Measurements from ENCODE around the gene TRIM25.

Gene TRIM25

GRCh38 chr17:56896217-56896967 lies 17.5 kb downstream of the TRIM25 start:
- no peak for DNase-seq (ENCODE audit: low read depth, low spot score)

- no peak for DNase-seq (ENCODE audit: low read depth, low spot score)
Observed at GRCh38 chr17:56894859-56895455, 18.9 kb downstream of the TRIM25 start.

DNA sequence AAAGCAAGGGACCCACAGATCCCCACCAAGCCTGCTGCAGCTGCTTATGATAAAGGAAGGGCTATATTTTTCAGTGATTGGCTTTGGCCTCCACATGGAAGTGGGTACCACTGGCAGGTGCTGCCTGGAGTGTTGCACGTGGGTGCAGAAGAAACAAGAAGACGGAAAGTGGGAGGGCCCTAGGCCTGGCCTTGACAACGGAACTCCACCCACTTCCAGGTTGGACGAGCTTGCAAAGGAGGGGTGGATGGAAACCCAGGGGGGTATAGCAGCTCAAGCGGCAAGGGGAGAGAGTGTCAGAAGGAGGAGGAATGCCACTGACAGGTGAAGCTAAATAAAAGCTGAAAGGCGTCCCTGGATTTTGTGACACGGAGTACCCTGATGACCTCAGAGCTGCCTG lies 20.3 kb downstream of the TRIM25 start:
- no peak for DNase-seq (ENCODE audit: low read depth, low spot score)

GRCh38 chr17:56892333-56892732 lies 21.5 kb downstream of the TRIM25 start:
- DNase-seq (ENCODE audit: low read depth, low spot score) = no peak

DNA sequence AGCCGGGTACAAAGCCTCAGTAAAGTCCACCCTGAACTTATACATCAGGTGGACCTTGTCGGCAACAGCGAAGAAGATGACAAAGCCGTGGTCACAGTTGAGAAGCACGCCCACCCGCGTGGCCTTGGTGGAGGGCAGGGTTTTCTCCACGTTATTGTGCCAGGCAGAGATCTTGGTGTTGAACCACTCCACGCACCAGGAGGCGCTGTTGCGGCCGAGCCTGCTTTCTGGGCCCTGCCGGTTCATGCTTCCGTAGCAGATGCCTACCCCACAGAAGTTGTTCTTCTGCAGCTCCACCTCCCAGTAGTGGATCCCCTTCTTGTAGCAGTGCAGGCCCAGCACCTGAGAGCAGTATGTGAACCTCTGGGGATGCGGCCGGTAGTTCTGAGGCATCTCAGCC lies 22.1 kb downstream of the TRIM25 start:
- DNase-seq (ENCODE audit: low read depth, low spot score) = no peak

GRCh38 chr17:56890906-56891674 lies 22.8 kb downstream of the TRIM25 start:
- DNase-seq (ENCODE audit: low read depth, low spot score) = no peak

DNA sequence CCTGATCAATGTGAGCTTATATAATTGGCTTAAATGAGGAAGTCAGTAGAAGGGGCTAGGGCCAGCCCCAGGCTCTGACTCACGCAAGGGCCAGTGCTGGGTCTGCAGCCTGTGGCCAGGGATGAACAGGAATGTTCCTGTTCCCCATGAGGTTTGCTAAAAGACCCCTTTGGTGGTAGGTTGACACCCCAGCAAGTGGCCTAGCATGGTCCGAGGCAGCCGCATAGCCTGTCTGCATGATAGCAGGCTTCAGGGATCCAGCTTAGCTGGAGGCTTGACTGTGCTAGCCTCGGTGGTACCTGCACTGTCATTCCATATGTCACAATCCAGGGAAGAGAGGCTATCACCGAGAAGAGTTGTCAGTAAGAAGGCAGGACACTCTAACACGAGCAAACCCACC lies 23.5 kb downstream of the TRIM25 start:
- no peak for DNase-seq (ENCODE audit: low read depth, low spot score)

DNA sequence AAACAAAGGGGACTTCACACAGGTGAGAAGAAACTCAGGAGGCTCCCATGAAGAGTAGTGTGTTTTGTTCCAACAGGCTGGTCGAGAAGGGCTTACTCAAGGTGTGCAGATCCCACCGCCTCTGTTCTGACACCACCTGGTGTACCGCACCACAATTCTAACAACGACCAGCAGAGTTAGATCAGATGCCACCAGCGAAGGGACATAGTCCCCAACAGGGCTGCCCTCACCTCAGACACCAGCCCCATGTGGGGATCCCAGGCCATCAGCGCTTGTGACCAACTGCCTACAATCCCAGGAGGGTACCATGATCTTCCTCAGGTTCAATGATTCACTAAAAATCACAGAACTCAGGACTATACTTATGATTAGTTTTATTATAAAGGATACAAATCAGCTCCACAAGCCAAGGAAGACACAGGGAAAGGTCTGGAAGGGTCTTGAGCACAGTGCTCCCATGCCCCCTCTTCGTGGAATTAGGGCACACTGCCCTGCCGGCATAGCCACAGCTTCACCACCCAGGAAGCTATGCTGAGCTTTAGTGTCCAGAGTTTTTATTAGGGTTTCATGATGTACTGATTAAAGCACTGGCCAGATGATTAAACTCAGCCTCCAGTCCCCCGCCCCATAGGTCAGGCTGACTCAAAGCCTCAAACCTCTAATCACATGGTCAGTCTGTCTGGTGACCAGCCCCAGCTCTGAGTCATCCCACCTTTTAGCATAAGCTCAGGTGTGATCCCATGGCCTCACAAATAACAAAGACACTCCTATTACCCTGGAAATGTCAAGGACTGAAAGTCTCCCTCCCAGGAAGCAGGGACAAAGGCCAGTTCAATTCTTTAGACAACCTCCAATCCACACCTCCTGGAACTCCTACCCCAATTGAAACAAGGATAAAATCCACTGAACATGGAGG lies 26.0 kb downstream of the TRIM25 start:
- DNase-seq (ENCODE audit: low read depth, low spot score) = no peak

- no peak for DNase-seq (ENCODE audit: low read depth, low spot score)
Observed at GRCh38 chr17:56887105-56887504, 26.7 kb downstream of the TRIM25 start.

- DNase-seq (ENCODE audit: low read depth, low spot score) = no peak
Observed at GRCh38 chr17:56886288-56886731, 27.5 kb downstream of the TRIM25 start.

DNA sequence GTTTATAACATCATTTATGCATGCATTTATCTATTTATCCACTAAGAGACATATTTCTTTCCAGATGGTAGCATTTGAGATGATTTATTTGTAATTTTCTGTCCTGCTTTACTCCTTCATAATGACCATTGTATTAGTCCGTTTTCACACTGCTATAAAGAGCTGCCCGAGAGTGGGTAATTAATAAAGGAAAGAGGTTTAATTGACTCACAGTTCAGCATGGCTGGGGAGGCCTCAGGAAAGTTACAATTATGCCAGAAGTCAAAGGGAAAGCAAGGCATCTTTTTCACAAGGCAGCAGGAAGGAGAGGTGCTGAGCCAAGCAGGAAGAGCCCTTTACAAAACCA lies 28.6 kb downstream of the TRIM25 start:
- DNase-seq (ENCODE audit: low read depth, low spot score) = no peak

GRCh38 chr17:56884483-56885311 lies 29.2 kb downstream of the TRIM25 start:
- no peak for DNase-seq (ENCODE audit: low read depth, low spot score)

DNA sequence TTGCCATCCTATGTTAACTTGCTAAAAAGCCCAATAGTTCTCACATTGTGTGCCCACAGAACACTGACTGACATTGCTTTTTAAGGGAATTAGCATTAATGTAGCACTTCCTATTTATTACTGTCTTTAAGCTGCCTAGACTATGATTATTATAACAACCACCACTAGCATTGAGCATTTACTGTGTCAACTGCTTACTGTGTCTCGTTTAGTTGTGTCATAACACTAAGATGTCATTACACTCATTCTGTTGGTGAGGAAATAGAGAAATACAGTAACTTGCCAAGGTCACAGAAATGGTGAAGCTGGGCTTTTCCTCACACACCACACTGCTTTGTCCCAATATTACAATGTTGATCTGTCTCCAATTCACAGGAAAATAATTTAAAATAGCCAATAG lies 30.2 kb downstream of the TRIM25 start:
- no peak for DNase-seq (ENCODE audit: low read depth, low spot score)

DNA sequence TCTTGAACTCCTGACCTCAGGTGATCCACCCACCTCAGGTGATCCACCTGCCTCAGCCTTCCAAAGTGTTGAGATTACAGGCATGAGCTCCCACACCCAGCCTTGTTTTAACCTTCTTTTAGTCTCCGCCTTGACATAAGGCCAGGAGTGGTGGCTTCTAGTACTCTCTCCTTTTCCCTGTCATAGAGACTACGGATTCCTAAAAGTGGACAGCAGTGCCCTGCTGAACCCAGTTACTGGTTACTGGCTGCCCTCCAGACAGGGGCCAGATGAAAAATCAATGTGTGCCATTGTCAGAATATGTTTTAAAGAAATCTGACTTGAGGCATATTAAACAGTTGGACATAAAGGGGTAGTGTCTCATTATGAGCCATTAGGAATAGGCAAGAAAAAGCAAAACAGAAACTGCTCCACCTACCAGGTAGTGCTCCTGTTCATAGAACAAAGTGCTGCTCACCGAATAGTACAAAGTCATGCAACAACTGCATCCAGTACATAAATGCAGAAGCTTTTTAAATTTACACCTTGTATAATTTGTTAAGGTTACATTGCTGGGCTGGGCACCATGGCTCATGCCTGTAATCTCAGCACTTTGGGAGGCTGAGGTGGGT lies 32.1 kb downstream of the TRIM25 start:
- no peak for DNase-seq (ENCODE audit: low read depth, low spot score)

GRCh38 chr17:56880571-56880970 lies 33.3 kb downstream of the TRIM25 start:
- no peak for DNase-seq (ENCODE audit: low read depth, low spot score)

DNA sequence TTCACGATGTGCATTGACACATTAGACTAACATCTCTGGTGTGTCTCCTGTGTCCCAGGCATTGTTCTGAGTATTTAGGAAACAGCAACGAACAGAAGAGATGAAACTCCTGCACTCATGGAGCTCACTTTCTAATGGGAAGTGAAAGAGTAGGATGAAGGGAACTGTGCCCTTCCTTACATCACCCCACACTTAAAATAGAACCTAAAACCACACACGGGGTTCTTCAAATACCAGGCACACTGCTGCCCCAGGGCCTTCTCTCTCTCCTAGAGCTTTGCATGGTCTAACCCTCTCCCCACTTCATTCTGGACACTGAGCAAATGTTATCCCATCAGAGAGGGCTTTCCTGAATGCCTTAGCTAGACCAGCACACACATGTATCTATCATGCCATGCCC lies 33.7 kb downstream of the TRIM25 start:
- no peak for DNase-seq (ENCODE audit: low read depth, low spot score)

- DNase-seq (ENCODE audit: low read depth, low spot score) = no peak
Observed at GRCh38 chr17:56879280-56879679, 34.6 kb downstream of the TRIM25 start.

DNA sequence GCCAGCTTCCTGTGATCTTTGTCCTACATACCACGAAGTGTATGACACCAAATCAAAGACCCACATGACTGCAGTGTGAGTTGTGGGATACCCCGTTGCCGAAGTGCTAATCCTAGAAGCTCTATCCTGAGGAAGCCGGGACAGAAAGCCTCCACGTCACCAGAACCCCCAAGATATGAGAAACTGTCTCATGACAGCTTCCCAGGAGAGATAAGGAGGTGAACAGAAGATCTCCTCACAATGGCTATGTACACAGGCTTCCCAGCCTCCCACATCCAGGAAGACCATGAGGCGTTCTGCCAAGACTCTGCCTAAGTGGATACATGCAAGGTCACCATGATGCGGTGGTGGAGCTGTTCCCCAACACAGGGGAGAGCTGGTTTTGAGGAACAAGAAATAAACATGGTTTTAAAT lies 37.1 kb downstream of the TRIM25 start:
- DNase-seq (ENCODE audit: low read depth, low spot score) = no peak

DNA sequence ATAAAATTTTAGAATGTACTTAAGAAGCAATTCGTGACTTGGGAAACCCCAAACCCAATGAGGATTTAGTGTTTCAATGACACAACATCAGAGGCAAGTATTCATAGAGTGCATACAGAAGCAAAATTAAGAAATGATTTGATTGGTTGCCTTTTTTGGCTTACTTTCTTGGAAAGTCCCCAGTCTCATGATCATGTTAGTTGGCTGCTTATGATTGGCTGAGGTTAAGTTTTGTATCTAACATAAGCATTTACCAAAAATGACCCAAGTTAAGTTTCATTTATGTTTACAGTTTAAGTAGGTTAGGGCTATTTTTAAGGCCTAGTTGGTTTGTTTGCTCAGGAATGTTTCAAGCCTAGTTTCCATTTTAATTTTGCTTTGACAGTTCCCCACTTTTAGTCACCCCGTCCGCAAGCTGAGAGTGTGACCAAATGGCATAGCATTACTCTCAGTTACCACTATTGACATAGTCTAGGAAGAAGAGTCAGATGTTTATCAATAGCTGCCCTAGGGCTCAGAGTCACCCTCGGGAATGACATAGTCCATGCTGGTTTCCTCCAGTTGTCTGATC lies 43.7 kb downstream of the TRIM25 start:
- DNase-seq (ENCODE audit: low read depth, low spot score) = no peak

DNA sequence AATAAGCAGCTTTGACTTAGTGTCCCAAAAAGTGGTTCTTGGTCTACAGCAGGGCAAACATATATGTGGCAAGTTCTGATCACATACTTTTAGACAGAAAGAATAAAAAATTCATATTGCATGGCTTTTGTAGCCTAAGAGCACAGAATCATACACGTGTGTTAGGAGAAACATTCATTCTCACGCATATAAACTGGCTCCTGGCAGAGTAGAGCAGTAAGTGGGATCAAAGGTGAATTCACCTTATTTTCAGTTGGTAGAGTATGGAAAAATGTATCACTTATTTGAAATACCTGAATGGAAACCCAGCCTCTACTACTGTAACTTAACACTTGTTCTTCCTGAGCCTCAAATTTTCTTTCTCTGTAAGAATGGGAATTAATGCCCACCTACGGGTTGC lies 45.1 kb downstream of the TRIM25 start:
- no peak for DNase-seq (ENCODE audit: low read depth, low spot score)
